HL-60 (cell line): ENCODE data around the gene PLA2G4B.

Source experiments
- DNase-seq, 2 experiments: peaks; one replicate each; pipeline ENCODE4 v3.0.0-alpha.2; 2010 to 2020; ENCODE audit warnings: low read depth in 1 of 2, low spot score in 1 of 2
- H3K27ac ChIP-seq: fragments of 250-450 bp; sonication (Bioruptor Pico); replicated peaks from 2 replicates; pipeline ENCODE4 v1.5.1; 2020; ENCODE audit warnings: mild to moderate bottlenecking, moderate library complexity
- H3K27me3 ChIP-seq: fragments of 250-450 bp; sonication (Bioruptor Pico); 2 replicates; pipeline ENCODE4 v1.5.1; 2021; ENCODE audit warnings: mild to moderate bottlenecking, moderate library complexity; ENCODE audit not compliant: insufficient read depth, poor library complexity, severe bottlenecking
- H3K4me3 ChIP-seq: replicated peaks from 2 replicates; pipeline ENCODE4 v1.5.1; 2011; ENCODE audit warnings: mild to moderate bottlenecking, control low read depth, low read length; ENCODE audit not compliant: insufficient read depth
- GABPA ChIP-seq: IDR thresholded peaks from 2 replicates; pipeline ENCODE4 v1.6.1; 2012; ENCODE audit warnings: low read depth
- POLR2AphosphoS5 ChIP-seq: IDR thresholded peaks from 2 replicates; pipeline ENCODE4 v1.6.1; 2012; ENCODE audit warnings: low read depth
- SPI1 ChIP-seq: IDR thresholded peaks from 2 replicates; pipeline ENCODE4 v1.6.1; 2012; ENCODE audit warnings: low read depth, mild to moderate bottlenecking, borderline replicate concordance
- TF ChIP-seq, protein P1 (sequence below): IDR thresholded peaks from 2 replicates; pipeline ENCODE4 v1.6.1; 2012; ENCODE audit warnings: low read depth; ENCODE audit not compliant: insufficient replicate concordance
- TF ChIP-seq, protein P2 (sequence below): IDR thresholded peaks from one replicate; pipeline ENCODE4 v1.5.1; 2011; ENCODE audit warnings: low read length, control low read depth, inconsistent platforms; ENCODE audit not compliant: insufficient read depth

The PLA2G4B gene

DNA sequence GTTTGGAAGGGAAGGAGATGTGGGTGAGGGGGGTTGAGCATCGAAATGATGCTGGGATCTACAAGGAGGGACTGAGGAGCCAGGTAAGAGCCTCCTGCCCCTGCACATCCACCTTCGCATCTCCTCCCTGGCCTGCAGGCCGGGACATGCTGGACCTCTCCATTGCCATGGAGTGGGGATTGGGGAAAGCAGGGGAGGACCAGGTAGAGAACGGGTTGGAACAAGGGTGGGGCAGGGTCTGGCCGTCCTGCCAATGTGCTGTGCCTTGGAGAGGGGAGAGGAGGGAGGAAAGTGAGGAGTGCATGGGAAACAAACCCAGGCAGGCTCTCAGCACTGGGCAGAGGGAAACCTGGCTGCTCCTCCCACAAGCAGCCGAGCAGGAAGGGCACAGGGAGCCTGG, 10.6 kb downstream of the PLA2G4B start:
- TF ChIP-seq, protein P1, sequence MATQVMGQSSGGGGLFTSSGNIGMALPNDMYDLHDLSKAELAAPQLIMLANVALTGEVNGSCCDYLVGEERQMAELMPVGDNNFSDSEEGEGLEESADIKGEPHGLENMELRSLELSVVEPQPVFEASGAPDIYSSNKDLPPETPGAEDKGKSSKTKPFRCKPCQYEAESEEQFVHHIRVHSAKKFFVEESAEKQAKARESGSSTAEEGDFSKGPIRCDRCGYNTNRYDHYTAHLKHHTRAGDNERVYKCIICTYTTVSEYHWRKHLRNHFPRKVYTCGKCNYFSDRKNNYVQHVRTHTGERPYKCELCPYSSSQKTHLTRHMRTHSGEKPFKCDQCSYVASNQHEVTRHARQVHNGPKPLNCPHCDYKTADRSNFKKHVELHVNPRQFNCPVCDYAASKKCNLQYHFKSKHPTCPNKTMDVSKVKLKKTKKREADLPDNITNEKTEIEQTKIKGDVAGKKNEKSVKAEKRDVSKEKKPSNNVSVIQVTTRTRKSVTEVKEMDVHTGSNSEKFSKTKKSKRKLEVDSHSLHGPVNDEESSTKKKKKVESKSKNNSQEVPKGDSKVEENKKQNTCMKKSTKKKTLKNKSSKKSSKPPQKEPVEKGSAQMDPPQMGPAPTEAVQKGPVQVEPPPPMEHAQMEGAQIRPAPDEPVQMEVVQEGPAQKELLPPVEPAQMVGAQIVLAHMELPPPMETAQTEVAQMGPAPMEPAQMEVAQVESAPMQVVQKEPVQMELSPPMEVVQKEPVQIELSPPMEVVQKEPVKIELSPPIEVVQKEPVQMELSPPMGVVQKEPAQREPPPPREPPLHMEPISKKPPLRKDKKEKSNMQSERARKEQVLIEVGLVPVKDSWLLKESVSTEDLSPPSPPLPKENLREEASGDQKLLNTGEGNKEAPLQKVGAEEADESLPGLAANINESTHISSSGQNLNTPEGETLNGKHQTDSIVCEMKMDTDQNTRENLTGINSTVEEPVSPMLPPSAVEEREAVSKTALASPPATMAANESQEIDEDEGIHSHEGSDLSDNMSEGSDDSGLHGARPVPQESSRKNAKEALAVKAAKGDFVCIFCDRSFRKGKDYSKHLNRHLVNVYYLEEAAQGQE, result no peak
- TF ChIP-seq POLR2AphosphoS5, result no peak
- TF ChIP-seq, protein P2, sequence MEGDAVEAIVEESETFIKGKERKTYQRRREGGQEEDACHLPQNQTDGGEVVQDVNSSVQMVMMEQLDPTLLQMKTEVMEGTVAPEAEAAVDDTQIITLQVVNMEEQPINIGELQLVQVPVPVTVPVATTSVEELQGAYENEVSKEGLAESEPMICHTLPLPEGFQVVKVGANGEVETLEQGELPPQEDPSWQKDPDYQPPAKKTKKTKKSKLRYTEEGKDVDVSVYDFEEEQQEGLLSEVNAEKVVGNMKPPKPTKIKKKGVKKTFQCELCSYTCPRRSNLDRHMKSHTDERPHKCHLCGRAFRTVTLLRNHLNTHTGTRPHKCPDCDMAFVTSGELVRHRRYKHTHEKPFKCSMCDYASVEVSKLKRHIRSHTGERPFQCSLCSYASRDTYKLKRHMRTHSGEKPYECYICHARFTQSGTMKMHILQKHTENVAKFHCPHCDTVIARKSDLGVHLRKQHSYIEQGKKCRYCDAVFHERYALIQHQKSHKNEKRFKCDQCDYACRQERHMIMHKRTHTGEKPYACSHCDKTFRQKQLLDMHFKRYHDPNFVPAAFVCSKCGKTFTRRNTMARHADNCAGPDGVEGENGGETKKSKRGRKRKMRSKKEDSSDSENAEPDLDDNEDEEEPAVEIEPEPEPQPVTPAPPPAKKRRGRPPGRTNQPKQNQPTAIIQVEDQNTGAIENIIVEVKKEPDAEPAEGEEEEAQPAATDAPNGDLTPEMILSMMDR, result no peak
- no peak for TF ChIP-seq SPI1
- no peak for TF ChIP-seq GABPA
- Histone ChIP-seq H3K27me3 (no peaks in the 10 kb centered on the region), H3K27ac (no peak overlapping the region), H3K4me3 (no peak overlapping the region)
- no peak for DNase-seq

DNA sequence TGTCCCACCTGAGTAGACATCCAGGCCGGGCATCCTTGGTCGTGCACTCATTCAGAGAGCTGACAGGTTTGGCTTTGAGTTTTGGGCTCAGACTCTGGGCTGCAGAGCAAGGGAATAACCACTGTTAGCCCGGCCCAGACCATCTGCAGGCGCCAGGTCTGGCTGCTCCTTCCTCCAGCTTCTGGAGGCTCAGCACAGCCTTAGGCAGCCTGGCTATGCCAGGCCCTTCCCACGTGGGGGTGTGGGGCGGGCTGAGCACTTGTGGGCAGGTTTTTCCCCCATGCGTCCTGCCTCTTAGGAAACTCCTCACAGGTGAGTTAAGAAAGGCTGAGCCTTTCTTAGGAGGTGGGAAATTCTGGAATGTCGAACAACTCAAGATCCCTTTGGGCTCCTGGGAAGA, 11.2 kb downstream of the PLA2G4B start:
- no peaks in the 10 kb centered on the region for H3K27me3 ChIP-seq
- DNase-seq, result no peak
- no peak overlapping the region for H3K4me3 ChIP-seq
- H3K27ac ChIP-seq, result no peak overlapping the region
- TF ChIP-seq, protein P2, result no peak
- TF ChIP-seq GABPA (no peak), SPI1 (no peak), POLR2AphosphoS5 (no peak)
- TF ChIP-seq, protein P1, result no peak

DNA sequence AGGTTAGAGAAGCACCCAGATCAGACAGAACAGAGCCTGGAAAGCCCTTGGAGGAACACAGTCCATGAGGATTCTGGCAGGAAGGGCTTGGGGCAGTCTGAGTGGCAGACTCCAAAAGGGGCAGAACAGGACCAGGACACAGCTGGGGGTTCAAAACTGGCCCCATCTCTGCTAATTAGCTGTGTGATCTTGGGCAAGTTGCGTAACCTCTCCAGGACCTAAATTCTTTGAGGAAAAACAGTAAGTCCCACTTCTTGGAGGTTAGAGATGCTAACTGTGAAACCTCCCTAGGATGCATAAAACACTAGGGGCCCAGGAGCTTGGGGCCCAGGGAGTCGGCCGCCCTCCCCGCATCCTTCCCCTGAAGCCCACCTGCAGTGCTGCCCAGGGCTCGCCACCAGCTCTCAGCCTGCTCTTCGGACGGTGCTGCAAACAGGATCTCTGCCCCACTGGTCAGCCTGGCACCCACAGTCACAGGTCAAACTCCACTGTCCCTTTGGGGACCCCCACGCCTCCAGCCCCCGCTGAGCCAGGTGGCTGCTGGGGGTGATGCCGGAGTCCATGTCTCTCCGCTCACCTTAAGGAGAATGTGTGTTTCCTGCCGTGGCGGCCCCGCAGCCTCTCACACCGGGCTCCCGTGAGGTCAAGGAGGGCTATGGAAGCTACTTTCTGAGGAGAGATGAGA, 12.0 kb downstream of the PLA2G4B start:
- Histone ChIP-seq H3K27ac (no peak overlapping the region), H3K27me3 (no peaks in the 10 kb centered on the region), H3K4me3 (no peak overlapping the region)
- TF ChIP-seq SPI1, result no peak
- TF ChIP-seq, protein P2, result no peak
- TF ChIP-seq POLR2AphosphoS5, result no peak
- no peak for TF ChIP-seq GABPA
- TF ChIP-seq, protein P1, result no peak
- DNase-seq, result no peak
